COLO668 (cell line): ENCODE data around the gene LAMB4.

ENCODE experiments used
- DNase-seq: peaks from one replicate; lab custom pipeline; 2025; ENCODE audit not compliant: unreplicated experiment; lab: John Stamatoyannopoulos, UW

LAMB4 gene

GRCh38 chr7:107973861-107974260 is 156.3 kb downstream of the LAMB4 start:
- DNase-seq, result no peak
